ENCODE results near the gene ZNRF2. TPM values are rescaled to one million over a fixed set of nuclear protein-coding genes. Genes with fewer than 3 reads are reported as not detected.
"Not testable (repeated sequence)": the region's sequence is repeated elsewhere in the genome, so short reads cannot be mapped to it uniquely, and the experiment has no call there.

The ZNRF2 gene
- total RNA-seq, 1 donor from 2014 or later = 8.7 TPM

DNA sequence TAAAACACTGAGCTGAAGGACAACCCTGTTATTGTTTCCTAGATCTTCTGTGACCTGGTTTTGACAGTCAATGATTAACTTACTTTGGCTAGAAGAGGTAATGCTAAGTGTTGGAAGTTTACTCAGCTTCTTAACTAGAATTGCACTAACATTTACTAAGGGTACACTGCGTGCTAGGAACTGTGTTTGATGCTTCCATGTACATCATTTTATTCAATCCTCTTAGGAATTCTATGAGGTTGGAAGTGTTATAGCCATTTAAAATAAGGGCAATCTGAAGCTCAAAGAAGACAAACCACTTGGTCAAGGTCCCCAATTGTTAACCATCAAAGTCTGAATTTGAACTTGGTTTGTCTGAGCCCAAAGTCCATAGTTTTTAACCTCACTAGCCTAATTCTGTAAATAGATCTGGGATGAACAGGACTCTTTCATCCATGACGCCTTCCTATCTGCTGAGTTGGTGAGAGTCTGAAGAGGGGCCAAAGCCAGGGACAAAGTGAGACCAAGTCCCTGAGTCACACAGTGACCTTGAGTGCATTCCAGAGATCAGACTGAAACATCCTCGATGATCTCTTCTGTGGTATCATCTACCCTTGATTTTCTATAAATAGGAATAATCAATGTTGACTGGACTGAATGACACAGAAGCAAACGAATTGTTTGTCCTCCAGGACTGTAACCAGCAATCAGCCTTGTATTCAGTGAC is 29.2 kb upstream of the ZNRF2 start:
- DNase-seq (ENCODE audit: missing footprints) = no peak
- intact Hi-C loops (cut with DNase I) = no loop called here
- ATAC-seq = no peak

DNA sequence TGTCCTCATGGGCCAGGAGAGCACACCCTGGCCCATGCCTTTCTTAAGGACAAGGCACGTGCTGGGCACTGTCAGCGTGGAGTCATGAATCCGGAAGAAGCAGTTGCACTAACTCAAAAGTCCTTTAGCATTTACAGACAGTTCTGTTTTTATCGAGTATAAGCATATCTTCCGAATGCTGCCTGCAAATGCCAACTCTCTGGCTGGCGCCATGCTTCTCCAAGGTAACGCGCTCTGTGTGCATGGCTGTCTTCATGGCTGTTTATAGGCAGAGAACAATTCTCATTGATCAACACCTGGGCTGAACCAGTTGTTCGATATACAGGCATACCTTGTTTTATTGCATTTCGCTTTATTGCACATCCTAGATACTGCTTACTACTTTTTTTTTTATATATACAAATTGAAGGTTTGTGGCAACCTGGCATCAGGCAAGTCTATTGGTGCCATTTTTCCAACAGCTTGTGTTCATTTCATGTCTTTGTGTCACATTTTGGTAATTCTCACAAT is 28.0 kb upstream of the ZNRF2 start:
- intact Hi-C loops (cut with DNase I) = no loop called here
- DNase-seq (ENCODE audit: missing footprints) = no peak
- ATAC-seq = no peak

DNA sequence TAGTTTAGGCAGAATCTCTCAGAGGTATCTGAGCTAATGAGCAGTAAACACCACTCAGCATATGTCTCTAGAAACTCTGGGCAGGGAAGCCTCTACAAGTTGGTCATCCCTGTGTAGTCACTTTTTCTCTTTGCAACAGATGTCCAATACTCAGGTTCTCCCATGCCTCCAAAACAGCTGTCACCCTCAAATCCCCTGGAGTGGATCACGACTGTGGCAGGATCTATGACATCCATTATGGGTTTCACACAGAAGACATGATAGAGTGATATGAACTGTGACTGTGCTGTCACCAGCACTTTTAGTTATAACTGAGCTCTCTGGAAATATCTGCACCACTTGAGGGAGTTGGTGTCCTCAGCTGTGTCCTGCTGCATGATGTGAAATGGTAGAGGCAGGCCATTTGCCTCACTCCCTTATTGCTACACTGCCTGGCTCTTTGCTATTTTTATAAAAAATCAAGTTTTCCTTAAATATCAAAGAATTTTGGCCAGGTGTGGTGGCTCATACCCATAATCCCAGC is 24.1 kb upstream of the ZNRF2 start:
- intact Hi-C loops (cut with DNase I) = no loop called here
- no peak for ATAC-seq
- DNase-seq (ENCODE audit: missing footprints) = no peak

DNA sequence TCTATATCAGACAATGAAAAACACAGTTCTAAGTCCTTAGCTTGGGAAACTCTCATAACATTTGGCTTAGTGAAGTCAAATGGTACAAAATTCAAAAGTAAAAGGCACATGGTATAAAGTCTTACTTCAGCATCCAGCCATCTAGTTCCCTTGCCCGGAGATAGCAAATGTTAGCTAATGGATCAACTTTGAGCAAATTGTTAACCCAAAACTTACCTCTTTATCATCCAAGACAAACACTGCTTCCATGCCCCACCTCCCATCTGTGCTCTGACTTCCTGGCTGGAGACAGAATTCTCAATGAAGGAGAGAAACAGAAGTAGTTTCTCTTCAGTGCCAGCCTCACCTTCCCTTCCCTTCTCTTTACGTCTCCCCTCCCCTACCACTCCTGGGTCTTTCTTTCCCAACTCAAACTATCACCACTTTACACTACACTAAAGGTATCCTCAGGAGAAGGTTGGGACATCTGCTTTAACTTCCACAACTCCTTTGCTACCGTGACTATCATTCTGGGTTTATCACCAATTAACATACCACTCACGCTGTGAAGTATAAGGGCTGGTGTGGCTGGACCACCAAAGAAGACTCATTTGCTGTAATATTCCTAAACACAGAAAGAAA is 21.2 kb upstream of the ZNRF2 start:
- intact Hi-C loops (cut with DNase I) = no loop called here
- no peak for ATAC-seq
- no peak for DNase-seq (ENCODE audit: missing footprints)

DNA sequence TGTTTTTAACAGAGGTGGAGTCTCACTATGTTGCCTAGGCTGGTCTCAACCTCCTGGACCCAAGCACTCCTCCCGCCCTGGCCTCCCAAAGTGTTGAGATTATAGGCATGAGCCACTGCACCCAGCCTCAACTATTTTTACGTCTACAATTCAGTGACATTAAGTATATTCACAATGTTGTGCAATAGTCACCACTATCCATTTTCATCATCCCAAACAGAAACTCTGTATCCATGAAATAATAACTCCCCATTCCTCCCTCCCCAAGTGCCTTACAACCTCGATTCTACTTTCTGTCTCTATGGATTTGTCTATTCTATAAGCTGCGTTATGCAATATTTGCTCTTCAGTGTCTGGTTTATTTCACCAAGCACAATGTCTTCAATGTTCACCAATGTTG is 20.3 kb upstream of the ZNRF2 start:
- intact Hi-C loops (cut with DNase I) = no loop called here
- ATAC-seq = no peak
- DNase-seq (ENCODE audit: missing footprints) = no peak

DNA sequence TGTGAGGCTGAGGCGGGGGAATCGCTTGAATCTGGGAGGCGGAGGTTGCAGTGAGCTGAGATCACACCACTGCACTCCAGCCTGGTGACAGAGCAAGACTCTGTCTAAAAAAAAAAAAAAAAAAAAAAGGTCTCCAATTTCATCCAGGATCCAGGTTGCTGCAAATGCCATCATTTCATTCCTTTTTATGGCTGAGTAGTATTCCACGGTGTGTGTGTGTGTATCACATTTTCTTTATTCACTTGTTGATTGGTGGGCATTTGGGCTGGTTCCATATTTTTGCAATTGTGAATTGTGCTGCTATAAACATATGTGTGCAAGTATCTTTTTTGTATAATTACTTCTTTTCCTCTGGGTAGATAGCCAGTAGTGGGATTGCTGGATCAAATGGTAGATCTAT is 19.2 kb upstream of the ZNRF2 start:
- intact Hi-C loops (cut with DNase I); DNase-seq (ENCODE audit: missing footprints); ATAC-seq: not testable (repeated sequence)

DNA sequence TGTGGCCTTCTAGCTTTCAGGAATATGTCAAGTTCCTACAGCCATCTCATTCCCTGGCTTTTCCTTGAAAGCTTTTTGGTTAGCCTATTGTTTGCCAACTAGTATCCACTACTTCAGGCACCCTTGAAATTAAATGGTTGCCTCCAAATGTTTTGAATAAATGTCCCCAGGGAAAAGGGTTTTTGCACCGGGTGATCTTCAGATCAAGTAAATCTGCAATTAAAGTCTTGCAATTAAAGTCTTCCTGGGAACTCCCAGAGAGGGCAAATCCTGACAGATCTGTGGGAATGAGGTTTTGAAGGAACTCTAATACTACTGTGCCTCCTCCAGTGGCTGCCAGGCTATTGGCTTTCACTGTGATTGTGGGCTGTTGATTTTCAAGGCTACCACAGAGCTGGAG is 17.7 kb upstream of the ZNRF2 start:
- DNase-seq (ENCODE audit: missing footprints) = no peak
- no peak for ATAC-seq
- intact Hi-C loops (cut with DNase I) = no loop called here

DNA sequence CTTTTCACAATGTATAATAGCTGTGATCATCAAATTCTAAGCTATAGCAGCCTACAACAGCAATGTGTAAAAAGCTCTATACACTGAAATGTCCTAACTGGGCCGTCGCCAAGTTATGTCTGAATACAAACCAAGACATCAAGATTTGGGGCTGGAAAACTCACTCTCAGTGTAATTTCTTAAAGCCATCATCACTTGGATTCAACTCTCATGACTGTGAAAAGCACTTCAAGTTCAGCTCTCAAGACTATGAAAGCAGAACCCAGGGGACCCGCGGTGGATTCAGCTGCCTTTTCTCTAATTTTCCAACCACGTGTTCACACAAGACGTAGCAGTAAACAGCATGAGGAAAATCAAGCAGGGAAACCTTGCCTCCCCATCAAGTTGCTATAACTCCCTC is 15.8 kb upstream of the ZNRF2 start:
- ATAC-seq = no peak
- no peak for DNase-seq (ENCODE audit: missing footprints)
- intact Hi-C loops (cut with DNase I) = no loop called here

DNA sequence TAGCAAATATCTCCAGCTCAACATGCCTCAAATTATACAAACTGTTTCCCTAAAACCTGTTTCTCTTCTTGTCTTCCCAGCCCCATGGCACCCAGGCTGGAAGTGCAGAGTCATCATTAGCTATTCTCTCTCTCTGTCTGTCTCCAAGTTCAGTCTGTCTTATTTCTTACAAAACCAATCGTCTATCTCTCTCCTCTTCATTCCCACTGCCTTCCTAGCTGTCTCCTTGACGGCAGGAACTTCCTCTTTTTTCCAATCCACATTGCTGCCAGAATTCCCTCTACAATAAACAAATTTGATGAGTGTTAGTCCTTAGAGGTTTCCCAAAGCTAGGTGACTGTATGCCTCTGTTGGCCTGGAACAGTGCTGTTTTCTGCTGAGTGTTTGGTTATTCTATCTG is 14.9 kb upstream of the ZNRF2 start:
- no peak for DNase-seq (ENCODE audit: missing footprints)
- no peak for ATAC-seq
- intact Hi-C loops (cut with DNase I) = no loop called here

DNA sequence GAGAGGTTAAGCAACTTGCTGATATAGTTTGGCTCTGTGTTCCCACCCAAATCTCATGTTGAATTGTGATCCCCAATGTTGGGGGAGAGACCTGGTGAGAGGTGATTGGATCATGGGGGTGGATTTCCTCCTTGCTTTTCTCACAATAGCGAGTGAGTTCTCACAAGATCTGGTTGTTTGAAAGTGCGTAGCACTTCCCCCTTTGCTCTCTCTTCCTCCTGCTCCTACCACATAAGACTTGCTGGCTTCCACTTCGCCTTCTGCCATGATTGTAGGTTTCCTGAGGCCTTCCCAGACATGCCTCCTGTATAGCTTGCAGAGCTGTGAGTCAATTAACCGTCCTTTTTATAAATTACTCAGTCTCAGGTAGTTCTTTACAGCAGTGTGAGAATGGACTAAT is 13.5 kb upstream of the ZNRF2 start:
- peak; percentile 31 for ATAC-seq
- no peak for DNase-seq (ENCODE audit: missing footprints)
- intact Hi-C loops (cut with DNase I) = no loop called here

DNA sequence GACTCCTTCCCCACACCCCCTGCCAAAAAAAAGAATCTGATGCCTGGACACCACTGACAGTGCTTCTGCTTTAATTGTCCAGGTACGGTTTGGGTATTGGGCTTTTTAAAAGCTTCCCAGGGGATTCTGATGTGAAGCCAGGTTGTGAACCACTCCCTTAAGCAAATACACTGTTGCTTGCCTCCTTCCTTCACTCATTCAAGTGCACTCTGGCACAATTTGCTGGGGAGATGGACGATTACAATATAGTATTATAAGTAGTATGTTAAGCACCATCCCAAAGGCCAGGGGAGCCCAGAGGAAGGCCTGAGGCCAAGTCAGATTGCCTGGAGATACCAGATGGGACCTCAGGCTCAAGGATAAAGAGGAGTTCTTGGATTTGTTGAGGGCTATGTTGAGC is 12.3 kb upstream of the ZNRF2 start:
- intact Hi-C loops (cut with DNase I) = no loop called here
- DNase-seq (ENCODE audit: missing footprints) (no peak), ATAC-seq (no peak)

DNA sequence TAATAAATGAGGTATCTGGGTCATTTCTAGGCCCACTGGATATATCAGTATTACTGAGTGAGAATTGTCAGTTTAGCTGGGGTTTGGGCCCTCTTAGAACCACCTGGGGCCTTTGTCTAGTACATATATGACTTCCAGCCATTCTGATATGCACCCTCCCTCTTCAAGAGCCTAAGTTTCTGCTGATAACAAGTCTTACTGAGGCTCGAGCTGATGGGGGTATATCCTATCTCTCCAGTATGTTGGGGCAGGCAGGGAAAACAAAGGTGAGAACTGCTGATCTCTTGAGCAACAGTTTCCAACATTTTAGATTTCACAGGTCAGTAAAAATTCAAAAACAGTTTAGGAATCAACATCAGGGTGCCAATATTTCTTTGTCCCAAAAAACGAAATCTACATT is 10.8 kb upstream of the ZNRF2 start:
- ATAC-seq (no peak), DNase-seq (ENCODE audit: missing footprints) (no peak)
- intact Hi-C loops (cut with DNase I) = no loop called here

DNA sequence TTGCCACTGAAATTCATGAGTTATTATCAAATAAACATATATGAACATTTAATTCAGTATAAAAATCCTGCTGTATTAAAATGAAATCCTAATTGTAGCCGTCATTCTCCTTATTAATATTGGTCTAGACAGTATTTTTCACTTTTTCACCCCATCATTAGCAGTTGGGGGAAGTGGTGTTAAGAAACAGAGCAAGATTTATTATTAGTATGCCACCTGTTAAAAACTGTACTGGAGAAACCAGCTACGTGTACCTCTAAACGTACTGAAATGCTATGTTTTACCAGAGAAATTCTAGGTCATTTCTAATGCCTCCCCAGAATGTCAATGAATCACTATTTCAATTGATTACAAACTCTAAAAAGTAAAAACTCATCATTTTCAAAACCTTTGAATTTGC is 9.8 kb upstream of the ZNRF2 start:
- DNase-seq (ENCODE audit: missing footprints) = no peak
- intact Hi-C loops (cut with DNase I) = loop anchor here (5.0 kb wide), 3 partner anchors 112 to 288 kb away; no protein-coding TSS in a partner anchor
- no peak for ATAC-seq

DNA sequence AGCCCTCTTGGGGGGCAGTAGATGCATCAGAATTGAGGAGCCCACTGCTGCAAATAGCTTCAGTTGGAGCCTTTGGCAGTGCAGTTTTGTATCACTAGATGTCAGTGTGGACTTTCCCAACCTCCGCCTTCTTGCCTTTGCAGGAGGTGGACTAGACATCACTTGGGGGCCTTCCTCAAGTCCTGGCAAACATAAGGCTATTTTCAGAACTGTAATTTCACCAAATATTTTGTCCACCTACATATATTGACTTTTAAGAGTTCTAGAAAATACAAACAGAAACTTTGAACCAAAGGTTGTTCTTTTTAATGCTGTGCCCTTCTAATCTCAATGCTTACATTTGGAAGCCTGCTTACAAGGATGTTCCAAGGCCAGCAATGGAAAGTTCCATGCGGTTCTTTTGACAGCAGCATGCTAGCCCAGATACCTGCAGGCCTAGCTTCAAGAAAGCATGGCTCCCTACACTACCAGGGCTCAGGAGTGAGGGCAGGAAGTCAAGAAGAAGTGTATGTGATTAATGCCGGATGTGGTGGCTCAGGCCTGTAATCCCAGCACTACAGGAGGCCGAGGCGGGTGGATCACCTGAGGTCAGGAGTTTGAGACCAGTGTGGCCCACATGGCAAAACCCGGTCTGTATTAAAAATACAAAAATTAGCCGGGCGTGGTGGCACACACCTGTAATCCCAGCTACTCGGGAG is 8.0 kb upstream of the ZNRF2 start:
- peak; percentile 50 for ATAC-seq

DNA sequence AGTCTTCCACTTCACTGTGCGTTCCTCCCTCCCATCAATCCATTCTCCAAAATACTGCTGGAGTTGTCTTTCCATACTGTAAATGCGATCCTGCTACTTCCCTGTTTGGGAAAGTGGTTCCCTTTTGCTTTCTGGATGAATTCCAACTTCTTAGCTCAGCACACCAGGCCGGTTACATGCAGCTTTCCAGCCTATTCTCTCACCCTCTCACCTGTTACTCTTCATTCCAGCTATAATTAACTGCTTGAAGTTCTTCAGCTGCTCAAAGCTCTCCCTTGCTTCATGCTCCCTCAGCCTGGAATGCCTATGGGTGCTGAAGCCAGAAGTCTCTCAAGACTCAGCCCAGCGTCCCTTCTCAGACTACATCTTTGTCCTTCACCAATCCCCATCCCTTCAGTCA is 6.0 kb upstream of the ZNRF2 start:
- intact Hi-C loops (cut with DNase I) = loop anchor here (5.0 kb wide), 3 partner anchors 116 to 284 kb away; no protein-coding TSS in a partner anchor
- DNase-seq (ENCODE audit: missing footprints) (no peak), ATAC-seq (peak; percentile 32)

More for the DNA sequence above, 8.0 kb upstream of the ZNRF2 start:
- intact Hi-C loops (cut with DNase I) = loop anchor here (5.0 kb wide), 3 partner anchors 114 to 286 kb away; no protein-coding TSS in a partner anchor
- DNase-seq (ENCODE audit: missing footprints) = no peak

DNA sequence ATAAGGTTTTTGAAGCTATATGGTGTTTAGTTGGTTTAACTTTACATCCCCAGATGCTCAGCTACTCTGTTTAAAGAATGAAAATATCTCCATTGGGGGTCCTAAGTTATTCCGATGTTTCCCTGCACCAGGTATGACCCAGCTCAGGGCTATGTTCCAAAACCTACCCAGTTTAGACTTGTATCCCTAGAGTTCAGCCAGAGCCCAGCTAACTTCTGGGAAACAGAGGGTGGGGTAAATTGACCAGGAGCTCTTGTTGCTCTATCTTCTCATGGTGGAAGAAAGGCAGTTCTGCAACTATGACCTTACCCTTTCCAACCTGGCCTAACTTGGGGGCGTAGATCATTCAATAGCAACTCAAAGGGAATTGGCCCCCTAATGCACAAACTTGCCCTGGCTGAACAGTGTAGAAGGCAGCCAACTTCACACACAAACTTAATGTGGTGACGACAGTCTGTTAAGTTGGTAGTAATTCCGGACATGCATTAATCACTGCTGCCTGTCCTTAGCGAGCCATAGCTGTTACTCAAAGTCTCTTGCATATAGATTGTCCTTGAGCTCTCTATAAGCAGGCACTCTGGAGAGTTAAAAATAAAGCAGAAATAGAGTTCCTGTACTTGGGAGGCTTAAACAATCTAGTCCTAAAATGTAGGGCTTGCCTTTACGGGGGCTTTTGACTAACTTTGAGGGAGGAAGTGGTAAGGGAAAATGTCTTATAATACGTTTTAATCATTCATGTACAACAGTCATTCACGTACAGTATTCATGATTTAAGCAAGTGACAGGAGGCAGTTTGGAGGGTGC is 5.3 kb upstream of the ZNRF2 start:
- ATAC-seq = no peak
- intact Hi-C loops (cut with DNase I) = loop anchor here (5.0 kb wide), 3 partner anchors 117 to 283 kb away; no protein-coding TSS in a partner anchor
- DNase-seq (ENCODE audit: missing footprints) = no peak

DNA sequence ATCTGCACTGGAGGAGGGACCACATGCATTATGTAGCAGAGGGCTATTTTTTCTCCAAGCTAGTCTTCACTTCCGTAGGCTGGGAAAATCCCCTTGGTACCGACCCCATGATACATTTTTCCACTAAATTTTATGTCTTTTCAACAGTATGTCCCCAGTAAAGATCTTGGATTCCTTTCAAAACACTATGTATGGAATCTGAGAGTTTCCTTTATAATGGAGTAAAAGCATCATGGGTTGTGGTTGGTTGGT is 4.8 kb upstream of the ZNRF2 start:
- DNase-seq (ENCODE audit: missing footprints) (no peak), ATAC-seq (no peak)
- intact Hi-C loops (cut with DNase I) = loop anchor here (5.0 kb wide), 3 partner anchors 117 to 283 kb away; no protein-coding TSS in a partner anchor

DNA sequence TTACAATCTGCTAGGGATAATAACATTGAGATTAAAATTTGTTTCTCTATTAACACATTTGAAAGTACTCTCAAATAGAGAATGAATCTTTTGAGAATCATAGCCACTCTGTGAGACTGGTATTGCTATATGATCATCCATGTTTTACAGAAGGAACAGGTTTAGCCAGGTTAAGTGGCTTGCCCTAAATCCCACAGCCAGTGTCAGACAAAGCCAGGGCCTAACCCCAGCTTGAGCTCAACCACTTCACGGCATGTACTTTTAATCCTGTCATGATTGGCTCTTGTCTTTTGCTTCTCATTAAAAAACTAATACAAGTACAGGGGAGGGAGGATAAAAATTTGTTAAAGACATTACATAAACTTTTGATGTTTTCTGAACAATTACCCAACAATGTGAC is 3.8 kb upstream of the ZNRF2 start:
- no peak for ATAC-seq
- intact Hi-C loops (cut with DNase I) = loop anchor here (10.0 kb wide), 1 partner anchor 194 kb away; the partner anchor contains the start of gene NOD1
- DNase-seq (ENCODE audit: missing footprints) = no peak

DNA sequence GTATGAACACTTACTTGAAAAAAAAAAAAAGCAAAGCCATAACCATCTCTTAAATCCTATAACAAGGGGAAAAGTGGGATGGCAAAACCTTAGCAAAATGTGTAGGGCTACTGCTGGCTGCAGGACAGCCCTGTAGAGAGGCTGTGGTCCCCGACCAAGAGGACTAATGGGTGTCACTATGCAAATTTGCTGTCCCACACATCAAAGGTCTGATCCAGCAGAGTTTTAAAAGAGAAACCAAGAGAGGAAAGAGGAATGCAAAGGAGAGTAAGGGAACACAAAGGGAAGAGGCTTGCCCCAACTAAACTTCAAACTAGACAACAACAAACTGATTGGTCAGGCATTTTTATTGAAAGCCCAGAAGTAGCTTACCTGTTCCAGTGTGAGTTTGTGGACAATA is 3.1 kb upstream of the ZNRF2 start:
- ATAC-seq = no peak
- intact Hi-C loops (cut with DNase I) = loop anchor here (10.0 kb wide), 1 partner anchor 194 kb away; the partner anchor contains the start of gene NOD1
- DNase-seq (ENCODE audit: missing footprints) = no peak
